ENCODE measurements around the gene XRCC6. TPM values are rescaled to one million over a fixed set of nuclear protein-coding genes. Genes with fewer than 3 reads are reported as not detected.

XRCC6 gene
- total RNA-seq, 6 experiments from 2014 or later, result 324 to 395 (median 373) TPM

DNA sequence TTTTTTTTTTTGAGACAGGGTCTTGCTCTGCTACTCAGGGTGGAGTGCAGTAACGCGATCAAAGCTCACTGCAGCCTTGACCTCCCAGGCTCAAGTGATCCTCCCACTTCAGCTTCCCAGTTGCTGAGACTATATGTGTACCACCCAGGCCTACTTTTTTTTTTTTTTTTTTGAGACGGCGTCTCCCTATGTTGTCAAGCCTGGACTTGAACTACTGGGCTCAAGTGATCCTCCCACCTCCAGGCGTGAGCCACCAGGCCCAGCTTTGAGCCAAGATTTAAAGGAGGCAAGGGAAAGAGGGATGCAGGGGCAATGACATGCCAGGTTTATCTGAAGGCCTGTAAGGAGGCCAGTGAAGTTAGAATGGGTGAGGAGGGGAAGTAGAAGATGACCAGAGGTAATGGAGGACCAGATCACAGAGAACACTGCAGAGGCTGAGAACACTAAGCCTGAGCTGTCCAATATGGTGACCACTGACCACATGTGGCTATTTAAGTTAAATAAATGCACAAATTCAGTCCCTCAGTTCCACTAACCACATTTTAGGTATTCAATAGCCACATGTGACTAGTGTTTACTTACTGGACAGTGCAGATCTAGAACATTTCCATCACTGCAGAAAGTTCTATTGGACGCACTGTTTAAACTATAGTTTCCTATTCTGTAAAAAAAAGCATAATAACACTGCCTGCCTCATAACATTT, 8.3 kb upstream of the XRCC6 start:
- Mint-ChIP-seq H3K4me3 (no peak overlapping the region), H3K36me3 (ENCODE audit: low read depth) (no peaks in the 10 kb centered on the region), H3K27ac (no peak overlapping the region), H3K9me3 (no peaks in the 10 kb centered on the region), H3K27me3 (ENCODE audit: insufficient read depth) (peaks cover 1% of the 10 kb centered on the region; the same call in 1 of the 2 replicates), H3K4me1 (ENCODE audit: low read depth) (peaks cover 20% of the 10 kb centered on the region)
- no peak for DNase-seq
- no peak for TF ChIP-seq CTCF (IDR thresholded peaks at IDR 0.05)

DNA sequence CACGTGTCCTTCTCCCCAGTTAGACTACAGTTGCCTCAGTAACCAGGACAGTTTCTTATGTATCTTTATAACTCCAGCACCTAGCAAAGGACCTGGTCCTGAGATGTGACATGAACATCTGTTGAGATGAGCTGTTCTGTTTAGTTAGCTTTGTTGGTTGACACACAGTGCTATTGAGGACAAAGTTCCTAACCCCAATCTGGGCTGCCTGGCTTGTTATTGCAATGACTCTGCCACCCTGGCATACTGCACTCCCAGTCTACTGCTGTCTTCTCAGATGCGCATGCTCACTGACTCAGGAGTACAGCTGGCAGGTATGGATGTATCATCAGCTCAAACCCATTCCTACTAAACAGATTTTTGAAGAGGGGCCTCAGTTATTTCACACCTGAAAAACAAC, 7.6 kb upstream of the XRCC6 start:
- Mint-ChIP-seq H3K9me3 (no peaks in the 10 kb centered on the region), H3K4me3 (no peak overlapping the region), H3K27me3 (ENCODE audit: insufficient read depth) (no peaks in the 10 kb centered on the region), H3K4me1 (ENCODE audit: low read depth) (peaks cover 22% of the 10 kb centered on the region), H3K27ac (no peak overlapping the region), H3K36me3 (ENCODE audit: low read depth) (no peaks in the 10 kb centered on the region)
- no peak for DNase-seq
- no peak for TF ChIP-seq CTCF (IDR thresholded peaks at IDR 0.05)

GRCh38 chr22:41619979-41620588, 1.0 kb upstream of the XRCC6 start:
- peak overlapping the region; percentile 94 for H3K4me3 Mint-ChIP-seq
- no peaks in the 10 kb centered on the region for H3K9me3 Mint-ChIP-seq
- no peaks in the 10 kb centered on the region for H3K27me3 Mint-ChIP-seq (ENCODE audit: insufficient read depth)
- no peak; the same call in 1 of the 2 replicates for TF ChIP-seq CTCF (IDR thresholded peaks at IDR 0.05)
- DNase-seq, result no peak
- H3K36me3 Mint-ChIP-seq (ENCODE audit: low read depth), result peaks cover 14% of the 10 kb centered on the region
- H3K4me1 Mint-ChIP-seq (ENCODE audit: low read depth), result peaks cover 39% of the 10 kb centered on the region
- peak overlapping the region; percentile 98 for H3K27ac Mint-ChIP-seq

DNA sequence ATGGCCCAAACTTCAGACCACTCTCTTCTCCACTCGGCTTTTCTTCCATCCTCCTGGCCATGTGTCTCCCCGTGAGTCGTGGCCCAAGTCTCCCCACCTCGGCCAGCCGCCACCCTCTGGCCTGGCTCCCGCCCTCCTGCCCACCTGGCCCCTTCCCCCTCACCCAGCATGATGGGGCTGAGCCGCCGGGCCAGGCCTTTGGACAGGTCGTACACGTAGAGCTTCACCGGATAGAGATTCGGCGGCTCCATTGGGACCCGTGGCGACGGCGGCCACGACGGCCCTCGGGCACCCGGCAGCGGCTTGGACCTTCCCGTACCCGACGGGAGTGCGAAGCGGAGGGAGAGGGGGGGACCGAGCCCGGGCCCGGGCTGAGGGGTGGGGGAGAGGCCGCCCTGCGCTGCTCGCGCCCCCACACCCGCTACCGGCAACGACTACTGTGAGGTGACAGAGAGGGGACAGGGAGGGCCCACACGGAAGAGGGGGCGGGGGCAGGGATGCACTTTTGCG, 451 bp upstream of the XRCC6 start, which contains the start of gene DESI1:
TSS of gene DESI1 (minus strand) at position 455 of the 510 bp plus-strand sequence. CDS start at position 251, 204 bp downstream.
- Mint-ChIP-seq H3K27me3 (ENCODE audit: insufficient read depth) (no peaks in the 10 kb centered on the region), H3K4me1 (ENCODE audit: low read depth) (peaks cover 39% of the 10 kb centered on the region), H3K9me3 (no peaks in the 10 kb centered on the region), H3K36me3 (ENCODE audit: low read depth) (peaks cover 14% of the 10 kb centered on the region), H3K27ac (peak within 1 kb of the TSS; percentile 98), H3K4me3 (peak within 1 kb of the TSS; percentile 94)
- TF ChIP-seq CTCF (IDR thresholded peaks at IDR 0.05), result no peak
- no peak for DNase-seq

DNA sequence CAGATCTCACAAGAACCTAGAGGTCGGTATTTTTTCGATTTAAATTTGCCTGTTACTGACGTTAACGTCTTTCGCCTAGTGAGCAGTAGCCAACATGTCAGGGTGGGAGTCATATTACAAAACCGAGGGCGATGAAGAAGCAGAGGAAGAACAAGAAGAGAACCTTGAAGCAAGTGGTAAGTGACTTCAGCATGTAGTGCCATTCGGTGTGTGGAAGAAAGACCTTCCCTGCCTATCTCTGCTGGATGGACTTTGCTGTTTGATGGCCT, 750 bp downstream of the XRCC6 start:
- H3K9me3 Mint-ChIP-seq, result no peaks in the 10 kb centered on the region
- H3K27me3 Mint-ChIP-seq (ENCODE audit: insufficient read depth), result no peaks in the 10 kb centered on the region
- H3K4me1 Mint-ChIP-seq (ENCODE audit: low read depth), result peaks cover 34% of the 10 kb centered on the region
- no peak for TF ChIP-seq CTCF (IDR thresholded peaks at IDR 0.05)
- peaks cover 15% of the 10 kb centered on the region for H3K36me3 Mint-ChIP-seq (ENCODE audit: low read depth)
- no peak for DNase-seq
- H3K4me3 Mint-ChIP-seq, result peak overlapping the region; percentile 94
- H3K27ac Mint-ChIP-seq, result peak overlapping the region; percentile 98

All from HFFc6 (cell line).